Lung (tissue), 12 donors: ENCODE results near the gene ASCL2. TPM values are rescaled to one million over a fixed set of nuclear protein-coding genes. Genes with fewer than 3 reads are reported as not detected.

ENCODE experiments used
- ATAC-seq: fragments of 200-7000 bp; cut with Tn5 transposase; one replicate; pipeline ENCODE4 v1.9.1; 2020; ENCODE audit warnings: moderate number of reproducible peaks; ENCODE audit not compliant: insufficient read depth, low FRiP score
- DNase-seq, 3 donors: peaks; one replicate each; pipeline ENCODE4 v3.0.0-alpha.2; 2013 to 2017
- H3K27ac ChIP-seq, 2 donors: one replicate each; pipeline ENCODE4 v1.5.1; 2013; ENCODE audit warnings: mild to moderate bottlenecking in 2 of 2, moderate library complexity in 2 of 2, control low read depth in 1 of 2, inconsistent platforms in 1 of 2, low read depth in 1 of 2, low read length in 1 of 2
- H3K27me3 ChIP-seq, 3 donors: one replicate each; pipeline ENCODE4 v1.5.1; 2013; ENCODE audit warnings: low read length in 2 of 3; ENCODE audit not compliant: control insufficient read depth in 3 of 3, insufficient read depth in 3 of 3
- H3K36me3 ChIP-seq, 4 donors: one replicate each; pipeline ENCODE4 v1.5.1; 2013; ENCODE audit warnings: low read length in 4 of 4, mild to moderate bottlenecking in 1 of 4, moderate library complexity in 1 of 4; ENCODE audit not compliant: control insufficient read depth in 4 of 4, insufficient read depth in 4 of 4
- H3K4me1 ChIP-seq, 5 donors: one replicate each; pipeline ENCODE4 v1.5.1; 2013; ENCODE audit warnings: low read length in 5 of 5, mild to moderate bottlenecking in 2 of 5, moderate library complexity in 1 of 5; ENCODE audit not compliant: control insufficient read depth in 5 of 5, insufficient read depth in 5 of 5
- H3K4me3 ChIP-seq: one replicate; pipeline ENCODE4 v1.5.1; 2013; ENCODE audit warnings: mild to moderate bottlenecking, control low read depth, moderate library complexity
- H3K9ac ChIP-seq, 2 donors: one replicate each; pipeline ENCODE4 v1.5.1; 2013; ENCODE audit warnings: low read length in 2 of 2, control low read depth in 1 of 2; ENCODE audit not compliant: insufficient read depth in 1 of 2
- H3K9me3 ChIP-seq, 4 donors: one replicate each; pipeline ENCODE4 v1.5.1; 2013; ENCODE audit warnings: low read length in 3 of 4, mild to moderate bottlenecking in 1 of 4, moderate library complexity in 1 of 4; ENCODE audit not compliant: control insufficient read depth in 4 of 4, insufficient read depth in 3 of 4
- WGBS, 2 donors: extraction: QIAGEN DNeasy Blood & Tissue Kit; methylation state at CpG; one replicate each; pipeline ENCODE4 v1.1.7; 2013; 5-methylcytosine and 5-hydroxymethylcytosine counted together
- polyA plus RNA-seq, 2 donors: library from polyadenylated mRNA; stranded (reverse); fragments of 200-250 nt; gene quantifications; one replicate each; pipeline ENCODE4 v1.2.1, GENCODE V29; 2013
- total RNA-seq, 2 donors: library from RNA; depleted of rRNA in 1 of 2; stranded (reverse); fragments of >200 nt in 1 of 2; gene quantifications; one replicate each; pipeline ENCODE4 v1.2.1, GENCODE V29; 2014 to 2021
- TF ChIP-seq, protein P1 (sequence below): IDR thresholded peaks from 2 replicates; pipeline ENCODE4 v1.5.1; 2012; ENCODE audit warnings: mild to moderate bottlenecking; ENCODE audit errors: control extremely low read depth, extremely low read depth
- donor health status: control.
- donor health status: control.
- donor health status: Bipolar disorder and iron deficiency.
- donor health status: healthy.
- donor health status: DM: yes; HTN: yes; CAD: no.

ASCL2 gene
- total and polyA plus RNA-seq, 4 donors: 0.94 to 2.4 (median 2.2) TPM; not detected in 1

DNA sequence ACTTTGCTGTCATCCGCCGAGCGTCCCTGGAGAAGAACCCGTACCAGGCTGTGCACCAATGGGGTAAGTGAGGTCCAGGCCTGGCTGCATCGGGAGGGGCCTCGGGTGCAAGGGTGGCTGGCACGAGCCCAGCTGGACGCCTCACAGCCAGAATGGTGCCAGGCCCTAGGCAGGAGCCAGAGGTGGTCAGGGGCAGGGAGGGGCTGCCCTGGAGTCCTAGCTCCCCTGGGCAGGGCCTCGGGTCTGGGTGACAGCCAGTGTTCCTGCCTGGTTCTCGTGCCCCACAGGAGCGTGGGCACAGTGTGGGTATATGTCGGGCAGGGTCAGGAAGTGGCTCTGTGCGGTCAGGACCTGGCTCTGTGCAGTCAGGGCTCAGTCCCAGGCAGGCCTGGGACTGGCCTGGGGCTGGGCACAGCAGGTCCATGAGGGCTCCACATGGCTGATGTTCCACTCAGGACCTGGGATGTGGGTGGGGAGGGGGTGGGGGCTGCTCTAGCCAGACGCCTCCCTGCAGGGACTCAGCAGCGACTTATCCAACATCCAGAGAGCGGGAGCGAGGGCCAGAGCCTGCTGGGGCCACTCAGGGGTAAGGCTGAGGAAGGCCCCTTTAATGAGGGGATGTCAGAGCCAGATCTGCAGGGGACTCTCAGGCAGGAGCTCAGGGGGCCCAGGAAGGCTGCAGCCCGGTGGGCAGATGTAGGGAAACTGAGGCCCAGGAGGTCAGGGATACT, 32.7 kb upstream of the ASCL2 start:
- peak in 1 of 3 donors; percentile 14 for DNase-seq
- 33 to 35% methylated on average over 18 of the region's 18 CpGs for WGBS, 2 donors
- H3K4me1 ChIP-seq: peaks cover 11 to 56% (median 28%) of the 10 kb centered on the region in 5 donors
- peak overlapping the region; percentile 49 to 91 for H3K27ac ChIP-seq
- H3K4me3 ChIP-seq: no peak overlapping the region
- TF ChIP-seq, protein P1, sequence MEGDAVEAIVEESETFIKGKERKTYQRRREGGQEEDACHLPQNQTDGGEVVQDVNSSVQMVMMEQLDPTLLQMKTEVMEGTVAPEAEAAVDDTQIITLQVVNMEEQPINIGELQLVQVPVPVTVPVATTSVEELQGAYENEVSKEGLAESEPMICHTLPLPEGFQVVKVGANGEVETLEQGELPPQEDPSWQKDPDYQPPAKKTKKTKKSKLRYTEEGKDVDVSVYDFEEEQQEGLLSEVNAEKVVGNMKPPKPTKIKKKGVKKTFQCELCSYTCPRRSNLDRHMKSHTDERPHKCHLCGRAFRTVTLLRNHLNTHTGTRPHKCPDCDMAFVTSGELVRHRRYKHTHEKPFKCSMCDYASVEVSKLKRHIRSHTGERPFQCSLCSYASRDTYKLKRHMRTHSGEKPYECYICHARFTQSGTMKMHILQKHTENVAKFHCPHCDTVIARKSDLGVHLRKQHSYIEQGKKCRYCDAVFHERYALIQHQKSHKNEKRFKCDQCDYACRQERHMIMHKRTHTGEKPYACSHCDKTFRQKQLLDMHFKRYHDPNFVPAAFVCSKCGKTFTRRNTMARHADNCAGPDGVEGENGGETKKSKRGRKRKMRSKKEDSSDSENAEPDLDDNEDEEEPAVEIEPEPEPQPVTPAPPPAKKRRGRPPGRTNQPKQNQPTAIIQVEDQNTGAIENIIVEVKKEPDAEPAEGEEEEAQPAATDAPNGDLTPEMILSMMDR: no peak
- H3K9me3 ChIP-seq: no peaks in the 10 kb centered on the region
- H3K27me3 ChIP-seq: no peaks in the 10 kb centered on the region
- ATAC-seq: no peak
- no peaks in the 10 kb centered on the region for H3K36me3 ChIP-seq
- H3K9ac ChIP-seq: peak overlapping the region in 1 of 2 donors; percentile 38

DNA sequence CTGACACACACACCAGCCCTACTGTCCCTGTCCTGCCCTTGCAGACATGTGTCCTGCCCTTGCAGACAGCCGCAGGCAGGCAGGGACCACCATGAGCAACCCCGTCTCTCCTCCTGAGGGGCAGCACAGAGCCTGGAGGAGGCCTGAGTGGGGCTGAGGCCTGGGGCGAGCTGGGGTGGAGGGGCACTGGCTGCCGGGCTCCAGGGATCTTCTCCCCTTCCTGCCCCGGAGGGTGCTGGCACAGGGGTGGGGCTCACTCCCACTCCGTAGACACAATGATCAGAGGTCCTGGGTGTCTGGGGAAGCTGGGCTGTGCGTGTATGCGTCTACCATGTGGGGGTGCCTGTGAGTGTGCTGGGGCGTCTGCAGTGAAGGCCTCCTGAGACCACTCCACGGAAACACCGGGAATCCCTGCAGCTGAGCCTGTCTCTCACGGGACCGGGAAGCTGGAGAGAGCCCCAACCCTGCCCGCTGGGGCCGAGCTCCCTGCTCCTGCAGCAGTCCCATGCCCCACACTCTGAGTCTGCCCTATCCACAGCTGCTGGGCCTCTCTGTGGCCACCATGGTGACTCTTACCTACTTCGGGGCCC, 32.0 kb upstream of the ASCL2 start:
- Histone ChIP-seq H3K36me3 (no peaks in the 10 kb centered on the region), H3K9ac (peak overlapping the region in 1 of 2 donors; percentile 38), H3K9me3 (no peaks in the 10 kb centered on the region), H3K27me3 (no peaks in the 10 kb centered on the region), H3K4me1 (peaks cover 11 to 50% (median 28%) of the 10 kb centered on the region in 5 donors), H3K27ac (peak overlapping the region; percentile 49 to 68), H3K4me3 (no peak overlapping the region)
- WGBS, 2 donors: 30 to 57% methylated on average over 14 to 16 of the region's 16 CpGs
- TF ChIP-seq, protein P1: no peak
- no peak for ATAC-seq
- DNase-seq: peak in 1 of 3 donors; percentile 24

DNA sequence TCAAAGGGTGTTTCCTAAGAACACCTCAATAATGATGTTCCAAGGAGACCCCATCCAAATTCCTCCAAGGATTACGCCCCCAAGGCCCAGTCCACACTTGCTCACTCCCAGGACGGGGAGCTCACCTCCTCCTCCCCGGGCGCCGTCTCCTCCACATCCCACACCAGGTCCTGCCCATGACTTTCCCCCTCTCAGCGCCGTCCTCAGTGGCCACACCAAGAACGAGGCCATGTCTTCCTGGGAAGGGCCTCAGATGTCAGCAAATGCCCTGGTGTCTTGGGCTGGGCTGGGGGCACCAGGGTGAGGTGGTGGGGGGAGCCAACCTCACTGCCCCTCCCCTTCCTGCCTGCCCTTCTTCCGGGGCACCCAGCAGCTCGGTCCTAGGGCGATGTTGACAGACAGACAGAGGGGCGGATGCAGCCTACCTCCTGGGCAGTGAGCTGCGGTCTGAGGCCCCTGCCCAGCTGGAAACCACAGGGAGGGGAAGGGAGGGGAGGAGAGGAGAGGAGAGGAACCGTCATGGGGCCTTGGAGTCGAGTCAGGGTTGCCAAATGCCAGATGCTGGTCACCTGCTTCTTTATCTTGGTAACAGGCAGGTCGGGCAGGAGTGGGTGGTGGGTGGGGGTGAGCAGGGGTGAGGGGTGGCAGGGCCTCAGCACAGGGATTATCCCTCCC, 31.4 kb upstream of the ASCL2 start, which contains the start of the genes C11orf21 and TSPAN32:
Gene C11orf21, minus strand, starts transcription at position 288 of the 675 bp plus-strand sequence. Its CDS starts 110 bp downstream, at position 178.
Gene TSPAN32, plus strand, starts transcription at position 383 of the 675 bp plus-strand sequence. Its CDS starts 137 bp downstream, at position 520.
- Histone ChIP-seq H3K4me1 (peaks cover 11 to 44% (median 23%) of the 10 kb centered on the region in 5 donors), H3K9me3 (no peaks in the 10 kb centered on the region), H3K9ac (peak within 1 kb of the TSS in 1 of 2 donors; percentile 38), H3K27ac (peak within 1 kb of the TSS; percentile 49 to 68), H3K27me3 (no peaks in the 10 kb centered on the region), H3K36me3 (no peaks in the 10 kb centered on the region), H3K4me3 (no peak within 1 kb of the TSS)
- DNase-seq: peak in 2 of 3 donors; percentile 32 to 40
- no peak for ATAC-seq
- 27 to 45% methylated on average over 16 of the region's 16 CpGs for WGBS, 2 donors
- TF ChIP-seq, protein P1: no peak
